NCI-H510A (cell line): ENCODE results near the gene PCBP4.

Experiments used
- DNase-seq: peaks from one replicate; lab custom pipeline; 2025; lab: John Stamatoyannopoulos, UW

PCBP4 gene

GRCh38 chr3:51955175-51955892 lies 11.9 kb downstream of the PCBP4 start, which contains the start of gene GPR62:
GPR62 (plus strand) TSS chr3:51955381; CDS start chr3:51955653, 272 bp downstream.
- DNase-seq, result no peak

GRCh38 chr3:51954713-51955112 lies 12.5 kb downstream of the PCBP4 start:
- DNase-seq, result no peak

GRCh38 chr3:51954105-51954504 lies 13.1 kb downstream of the PCBP4 start:
- DNase-seq, result no peak

- peak; percentile 23 for DNase-seq
Measured at GRCh38 chr3:51953445-51953844, 13.8 kb downstream of the PCBP4 start.

GRCh38 chr3:51950899-51951298 lies 16.4 kb downstream of the PCBP4 start:
- no peak for DNase-seq

- no peak for DNase-seq
Measured at GRCh38 chr3:51949121-51949520, 18.1 kb downstream of the PCBP4 start.

GRCh38 chr3:51948016-51948580 lies 19.2 kb downstream of the PCBP4 start:
- DNase-seq, result no peak

- DNase-seq, result no peak
Measured at GRCh38 chr3:51947215-51947900, 19.9 kb downstream of the PCBP4 start.

GRCh38 chr3:51946796-51947195 lies 20.5 kb downstream of the PCBP4 start:
- no peak for DNase-seq

- no peak for DNase-seq
Measured at GRCh38 chr3:51945926-51946705, 21.1 kb downstream of the PCBP4 start.

- DNase-seq, result no peak
Measured at GRCh38 chr3:51945031-51945840, 22.0 kb downstream of the PCBP4 start.

GRCh38 chr3:51944451-51945021 lies 22.7 kb downstream of the PCBP4 start:
- no peak for DNase-seq

- no peak for DNase-seq
Measured at GRCh38 chr3:51943451-51944391, 23.5 kb downstream of the PCBP4 start.

- peak; percentile 14 for DNase-seq
Measured at GRCh38 chr3:51942603-51943450, 24.4 kb downstream of the PCBP4 start.

- peak; percentile 97 for DNase-seq
Measured at GRCh38 chr3:51941798-51942602, 25.3 kb downstream of the PCBP4 start, which contains the start of the genes PARP3 and RRP9. PARP3 (plus strand) TSS chr3:51942363; CDS start chr3:51943356, 993 bp downstream. RRP9 (minus strand) TSS chr3:51941904; CDS start chr3:51941867, 37 bp downstream.

GRCh38 chr3:51941463-51941797 lies 25.8 kb downstream of the PCBP4 start:
- no peak for DNase-seq

- no peak for DNase-seq
Measured at GRCh38 chr3:51940648-51941462, 26.4 kb downstream of the PCBP4 start.
